Neural cell (in vitro differentiated cells): Measurements from ENCODE around the gene EXOC6B. TPM values are rescaled to one million over a fixed set of nuclear protein-coding genes. Genes with fewer than 3 reads are reported as not detected.

Experiments
- H2AFZ ChIP-seq: fragments of 200-600, 300-800 bp; sonication (generic), shearing (Covaris generic); 2 replicates; pipeline ENCODE4 v1.6.0; 2014; ENCODE audit warnings: low read depth, mild to moderate bottlenecking, antibody characterized with exemption, low read length, moderate library complexity
- H3F3A ChIP-seq: fragments of 200-600 bp; shearing (Covaris generic); 2 replicates; pipeline ENCODE4 v1.6.1; 2016; ENCODE audit warnings: mild to moderate bottlenecking, moderate library complexity, mixed read lengths, antibody characterized with exemption, low read length; ENCODE audit not compliant: insufficient read depth, poor library complexity, severe bottlenecking
- H3K27ac ChIP-seq: fragments of 200-600, 300-800 bp; sonication (generic), shearing (Covaris generic); 2 replicates; pipeline ENCODE4 v1.5.1; 2014; ENCODE audit warnings: mild to moderate bottlenecking, low read length, moderate library complexity
- H3K27me3 ChIP-seq: fragments of 300-800, 200-600 bp; sonication (generic), shearing (Covaris generic); 2 replicates; pipeline ENCODE4 v1.6.0; 2014; ENCODE audit warnings: mild to moderate bottlenecking, low read depth, low read length, moderate library complexity; ENCODE audit not compliant: insufficient read depth
- H3K36me3 ChIP-seq: fragments of 300-800, 200-600 bp; sonication (generic), shearing (Covaris generic); 2 replicates; pipeline ENCODE4 v1.5.1; 2014; ENCODE audit warnings: mild to moderate bottlenecking, antibody characterized with exemption, low read length, moderate library complexity; ENCODE audit not compliant: insufficient read depth
- H3K4me2 ChIP-seq: fragments of 300-800, 200-600 bp; sonication (generic), shearing (Covaris generic); 2 replicates; pipeline ENCODE4 v1.6.0; 2014; ENCODE audit warnings: mild to moderate bottlenecking, low read length
- H3K4me3 ChIP-seq: fragments of 300-800, 200-600 bp; sonication (generic), shearing (Covaris generic); 2 replicates; pipeline ENCODE4 v1.5.1; 2014; ENCODE audit warnings: mild to moderate bottlenecking, low read length, moderate library complexity
- H3K79me2 ChIP-seq: fragments of 200-600 bp; shearing (Covaris generic); replicated peaks from 2 replicates; pipeline ENCODE4 v1.6.0; 2014; ENCODE audit warnings: mild to moderate bottlenecking, low read length, moderate library complexity; ENCODE audit not compliant: insufficient read depth
- H3K9ac ChIP-seq: fragments of 300-800, 200-600 bp; sonication (generic), shearing (Covaris generic); 2 replicates; pipeline ENCODE4 v1.6.1; 2016; ENCODE audit warnings: mild to moderate bottlenecking, low read length, mixed read lengths
- H3K9me2 ChIP-seq: fragments of 200-600 bp; shearing (Covaris generic); 2 replicates; pipeline ENCODE4 v1.6.1; 2016; ENCODE audit warnings: mild to moderate bottlenecking, low read length, mixed read lengths; ENCODE audit not compliant: insufficient read depth
- H3K9me3 ChIP-seq: fragments of 200-600, 300-800 bp; sonication (generic), shearing (Covaris generic); 2 replicates; pipeline ENCODE4 v1.6.1; 2016; ENCODE audit warnings: mild to moderate bottlenecking, mixed run types, low read length, moderate library complexity, mixed read lengths
- H4K20me1 ChIP-seq: fragments of 200-600 bp; shearing (Covaris generic); 2 replicates; pipeline ENCODE4 v1.6.1; 2016; ENCODE audit warnings: mild to moderate bottlenecking, mixed run types; ENCODE audit not compliant: insufficient read depth
- CTCF ChIP-seq: fragments of 450-650 bp; IDR thresholded peaks from 2 replicates; pipeline ENCODE4 v1.5.1; 2014; ENCODE audit warnings: antibody characterized with exemption, mild to moderate bottlenecking, moderate library complexity; ENCODE audit not compliant: poor library complexity, severe bottlenecking
- EP300 ChIP-seq: fragments of 450-650 bp; conservative IDR thresholded peaks from 2 replicates; pipeline ENCODE4 v1.6.1; 2014; ENCODE audit warnings: antibody characterized with exemption, mild to moderate bottlenecking, moderate library complexity; ENCODE audit not compliant: poor library complexity, severe bottlenecking
- EZH2 ChIP-seq: fragments of 200-600, 300-800 bp; shearing (Covaris generic), sonication (generic); IDR thresholded peaks from 2 replicates; pipeline ENCODE4 v1.6.1; 2014; ENCODE audit warnings: antibody characterized with exemption, low read length, borderline replicate concordance, mild to moderate bottlenecking; ENCODE audit not compliant: insufficient read depth, poor library complexity, severe bottlenecking
- MXI1 ChIP-seq: fragments of 450-650 bp; conservative IDR thresholded peaks from 2 replicates; pipeline ENCODE4 v1.6.1; 2014; ENCODE audit warnings: antibody characterized with exemption, mild to moderate bottlenecking; ENCODE audit not compliant: poor library complexity, severe bottlenecking
- POLR2AphosphoS5 ChIP-seq: IDR thresholded peaks from 2 replicates; pipeline ENCODE4 v1.6.1; 2012
- RAD21 ChIP-seq: fragments of 450-650 bp; conservative IDR thresholded peaks from 2 replicates; pipeline ENCODE4 v1.6.1; 2014; ENCODE audit warnings: antibody characterized with exemption, mild to moderate bottlenecking, moderate library complexity
- SMC3 ChIP-seq: fragments of 450-650 bp; conservative IDR thresholded peaks from 2 replicates; pipeline ENCODE4 v1.6.1; 2014; ENCODE audit warnings: antibody characterized with exemption, mild to moderate bottlenecking, moderate library complexity; ENCODE audit not compliant: poor library complexity
- TAF1 ChIP-seq: IDR thresholded peaks from 2 replicates; pipeline ENCODE4 v1.6.1; 2012; ENCODE audit warnings: low read depth
- polyA plus RNA-seq: library from polyadenylated mRNA; depleted of rRNA; stranded (reverse); fragments of >200 nt; gene quantifications from 2 replicates; pipeline ENCODE4 v1.2.3, GENCODE V29; 2014
- TF ChIP-seq, protein P1 (sequence below): IDR thresholded peaks from 2 replicates; pipeline ENCODE4 v1.6.1; 2012; ENCODE audit warnings: borderline replicate concordance

The EXOC6B gene
- polyA plus RNA-seq, 1 donor from 2014 or later = 23.4 TPM

GRCh38 chr2:72292433-72292832 lies 533.4 kb downstream of the EXOC6B start:
- Histone ChIP-seq H3F3A (no peaks in the 10 kb centered on the region), H3K9me2 (no peaks in the 10 kb centered on the region), H4K20me1 (no peaks in the 10 kb centered on the region), H3K27ac (no peak overlapping the region), H3K79me2 (no peaks in the 10 kb centered on the region), H3K4me2 (no peak overlapping the region), H3K9me3 (peaks cover 4% of the 10 kb centered on the region), H3K27me3 (no peaks in the 10 kb centered on the region), H3K36me3 (no peaks in the 10 kb centered on the region), H2AFZ (no peak overlapping the region), H3K4me3 (no peak overlapping the region), H3K9ac (no peak overlapping the region)
- no peak for TF ChIP-seq EP300
- no peak for TF ChIP-seq RAD21
- TF ChIP-seq TAF1 = no peak
- TF ChIP-seq MXI1 = no peak
- no peak for TF ChIP-seq CTCF
- no peak for TF ChIP-seq EZH2
- TF ChIP-seq POLR2AphosphoS5 = no peak
- no peak for TF ChIP-seq SMC3
- TF ChIP-seq, protein P1, sequence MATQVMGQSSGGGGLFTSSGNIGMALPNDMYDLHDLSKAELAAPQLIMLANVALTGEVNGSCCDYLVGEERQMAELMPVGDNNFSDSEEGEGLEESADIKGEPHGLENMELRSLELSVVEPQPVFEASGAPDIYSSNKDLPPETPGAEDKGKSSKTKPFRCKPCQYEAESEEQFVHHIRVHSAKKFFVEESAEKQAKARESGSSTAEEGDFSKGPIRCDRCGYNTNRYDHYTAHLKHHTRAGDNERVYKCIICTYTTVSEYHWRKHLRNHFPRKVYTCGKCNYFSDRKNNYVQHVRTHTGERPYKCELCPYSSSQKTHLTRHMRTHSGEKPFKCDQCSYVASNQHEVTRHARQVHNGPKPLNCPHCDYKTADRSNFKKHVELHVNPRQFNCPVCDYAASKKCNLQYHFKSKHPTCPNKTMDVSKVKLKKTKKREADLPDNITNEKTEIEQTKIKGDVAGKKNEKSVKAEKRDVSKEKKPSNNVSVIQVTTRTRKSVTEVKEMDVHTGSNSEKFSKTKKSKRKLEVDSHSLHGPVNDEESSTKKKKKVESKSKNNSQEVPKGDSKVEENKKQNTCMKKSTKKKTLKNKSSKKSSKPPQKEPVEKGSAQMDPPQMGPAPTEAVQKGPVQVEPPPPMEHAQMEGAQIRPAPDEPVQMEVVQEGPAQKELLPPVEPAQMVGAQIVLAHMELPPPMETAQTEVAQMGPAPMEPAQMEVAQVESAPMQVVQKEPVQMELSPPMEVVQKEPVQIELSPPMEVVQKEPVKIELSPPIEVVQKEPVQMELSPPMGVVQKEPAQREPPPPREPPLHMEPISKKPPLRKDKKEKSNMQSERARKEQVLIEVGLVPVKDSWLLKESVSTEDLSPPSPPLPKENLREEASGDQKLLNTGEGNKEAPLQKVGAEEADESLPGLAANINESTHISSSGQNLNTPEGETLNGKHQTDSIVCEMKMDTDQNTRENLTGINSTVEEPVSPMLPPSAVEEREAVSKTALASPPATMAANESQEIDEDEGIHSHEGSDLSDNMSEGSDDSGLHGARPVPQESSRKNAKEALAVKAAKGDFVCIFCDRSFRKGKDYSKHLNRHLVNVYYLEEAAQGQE = no peak

GRCh38 chr2:72291059-72291458 lies 534.8 kb downstream of the EXOC6B start:
- Histone ChIP-seq H3K79me2 (no peaks in the 10 kb centered on the region), H3K36me3 (no peaks in the 10 kb centered on the region), H3K9ac (no peak overlapping the region), H2AFZ (no peak overlapping the region), H3K4me3 (no peak overlapping the region), H4K20me1 (no peaks in the 10 kb centered on the region), H3K27ac (no peak overlapping the region), H3K9me2 (no peaks in the 10 kb centered on the region), H3K27me3 (no peaks in the 10 kb centered on the region), H3K9me3 (peaks cover 4% of the 10 kb centered on the region), H3K4me2 (no peak overlapping the region), H3F3A (no peaks in the 10 kb centered on the region)
- TF ChIP-seq EZH2 (no peak), RAD21 (no peak), MXI1 (no peak), EP300 (no peak), POLR2AphosphoS5 (no peak), TAF1 (no peak), SMC3 (no peak), CTCF (no peak)
- TF ChIP-seq, protein P1 = no peak
